ENCODE measurements around the gene OR6C65.
"Not testable (repeated sequence)": the region's sequence is repeated elsewhere in the genome, so short reads cannot be mapped to it uniquely, and the experiment has no call there.

DNA sequence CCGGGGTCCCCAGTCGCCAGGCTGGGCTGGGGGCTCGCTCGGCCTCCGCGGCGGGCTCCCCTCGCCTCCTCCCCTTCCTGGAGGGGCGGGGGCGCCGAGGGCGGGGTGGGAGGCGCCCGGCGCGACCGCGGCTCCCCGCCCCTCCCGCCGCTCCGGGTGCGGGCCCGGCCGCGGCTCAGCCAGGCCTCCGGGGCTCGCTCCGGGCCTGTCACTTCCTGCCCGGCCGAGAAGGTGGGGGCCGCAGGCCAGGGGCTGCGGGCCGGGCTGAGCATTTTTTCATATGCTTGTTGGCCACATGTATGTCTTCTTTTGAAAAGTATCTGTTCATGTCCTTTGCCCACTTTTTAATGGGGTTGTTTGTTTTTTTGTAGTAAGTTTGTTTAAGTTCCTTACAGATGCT lies 14.6 kb downstream of the OR6C65 start:
- TF ChIP-seq POLR2A (IDR thresholded peaks at IDR 0.05; ENCODE audit: low read depth, low read length); TAF1 (IDR thresholded peaks at IDR 0.05; ENCODE audit: borderline replicate concordance, low read depth, low read length): not testable (repeated sequence)

Data from GM12892 (cell line).